Aorta (tissue), 5 donors: ENCODE measurements around the gene KDM5B. TPM values are rescaled to one million over a fixed set of nuclear protein-coding genes. Genes with fewer than 3 reads are reported as not detected.
A peak's percentile ranks its signal among the peaks of the same experiment; 100 is the strongest.

Experiments used
- ATAC-seq: fragments of 200-7000 bp; cut with Tn5 transposase; one replicate; pipeline ENCODE4 v1.9.1; 2022; ENCODE audit warnings: moderate library complexity; ENCODE audit not compliant: low FRiP score
- DNase-seq, 2 donors: peaks; one replicate each; pipeline ENCODE4 v3.0.0-alpha.2; 2020
- H3K27ac ChIP-seq, 2 donors: one replicate each; pipeline ENCODE4 v1.5.1; 2013; ENCODE audit warnings: low read length in 2 of 2, mild to moderate bottlenecking in 2 of 2, moderate library complexity in 2 of 2, control low read depth in 1 of 2, inconsistent platforms in 1 of 2, low read depth in 1 of 2
- H3K27me3 ChIP-seq, 2 donors: one replicate each; pipeline ENCODE4 v1.6.1; 2013; ENCODE audit warnings: control low read depth in 1 of 2, low read length in 1 of 2, mild to moderate bottlenecking in 1 of 2, moderate library complexity in 1 of 2; ENCODE audit not compliant: insufficient read depth in 2 of 2, control insufficient read depth in 1 of 2
- H3K36me3 ChIP-seq, 2 donors: one replicate each; pipeline ENCODE4 v1.6.1; 2013; ENCODE audit warnings: control low read depth in 1 of 2, low read length in 1 of 2, mild to moderate bottlenecking in 1 of 2; ENCODE audit not compliant: insufficient read depth in 2 of 2, control insufficient read depth in 1 of 2
- H3K4me1 ChIP-seq, 2 donors: one replicate each; pipeline ENCODE4 v1.6.1; 2013; ENCODE audit warnings: low read length in 2 of 2, control low read depth in 1 of 2, mild to moderate bottlenecking in 1 of 2, moderate library complexity in 1 of 2; ENCODE audit not compliant: insufficient read depth in 2 of 2, control insufficient read depth in 1 of 2
- H3K4me3 ChIP-seq, 2 donors: one replicate each; pipeline ENCODE4 v1.5.1; 2013; ENCODE audit warnings: low read length in 2 of 2, control low read depth in 1 of 2, mild to moderate bottlenecking in 1 of 2
- H3K9me3 ChIP-seq: one replicate; pipeline ENCODE4 v1.6.1; 2013; ENCODE audit warnings: mild to moderate bottlenecking, low read length; ENCODE audit not compliant: control insufficient read depth
- WGBS, 2 donors: extraction: QIAGEN DNeasy Blood & Tissue Kit; methylation state at CpG; one replicate each; pipeline ENCODE4 v1.1.7; 2013; 5-methylcytosine and 5-hydroxymethylcytosine counted together
- intact Hi-C, 2 donors: fragments of 100-400 bp; cut with DNase I; formaldehyde crosslinking; loops; one replicate each; pipeline versions ENCODE4 v1.14.2 to v1.15.0; 2022
- polyA plus RNA-seq, 2 donors: library from polyadenylated mRNA; stranded (reverse); fragments of 200-250 nt; gene quantifications; one replicate each; pipeline ENCODE4 v1.2.3, GENCODE V29; 2013
- total RNA-seq, 2 donors: library from RNA; stranded (reverse); fragmentation: NEBNext Ultra II Directional; extraction: Animal tissue kit (Norgen Biotek cat#: 25700); gene quantifications; one replicate each; pipeline ENCODE4 v1.2.1, GENCODE V29; 2021
- donor health status: healthy with polysubstance abuse.
- donor health status: Bipolar disorder and iron deficiency.
- donor health status: DM: no; HTN: no; CAD: no.
- donor health status: DM: no; HTN: no; CAD: no.
- donor health status: DM: yes; HTN: yes; CAD: no.

The KDM5B gene
- total and polyA plus RNA-seq, 4 donors, result 3.1 to 75.6 (median 33.1) TPM

- H3K27me3 ChIP-seq, result no peaks in the 10 kb centered on the region
- no peak for ATAC-seq
- no peaks in the 10 kb centered on the region for H3K4me1 ChIP-seq
- intact Hi-C loops, result no loop called here
- H3K36me3 ChIP-seq, result no peaks in the 10 kb centered on the region
- H3K27ac ChIP-seq, result no peak overlapping the region
- no peak overlapping the region for H3K4me3 ChIP-seq
- DNase-seq, result no peak
- WGBS, 2 donors, result 86 to 87% methylated on average over 7 of the region's 7 CpGs
- no peaks in the 10 kb centered on the region for H3K9me3 ChIP-seq
These were observed 17.5 kb upstream of the KDM5B start for GRCh38 chr1:202825748-202826147.

GRCh38 chr1:202821467-202821866 is 13.2 kb upstream of the KDM5B start:
- intact Hi-C loops, result no loop called here
- Histone ChIP-seq H3K9me3 (no peaks in the 10 kb centered on the region), H3K27me3 (no peaks in the 10 kb centered on the region), H3K4me1 (no peaks in the 10 kb centered on the region), H3K4me3 (no peak overlapping the region), H3K27ac (no peak overlapping the region), H3K36me3 (no peaks in the 10 kb centered on the region)
- WGBS, 2 donors, result 21 to 23% methylated on average over 2 of the region's 2 CpGs
- DNase-seq, result no peak
- no peak for ATAC-seq

GRCh38 chr1:202818819-202819218 is 10.6 kb upstream of the KDM5B start:
- Histone ChIP-seq H3K27ac (no peak overlapping the region), H3K4me1 (no peaks in the 10 kb centered on the region), H3K4me3 (no peak overlapping the region), H3K27me3 (no peaks in the 10 kb centered on the region), H3K36me3 (no peaks in the 10 kb centered on the region), H3K9me3 (no peaks in the 10 kb centered on the region)
- DNase-seq, result no peak
- 50 to 60% methylated on average over 1 of the region's 1 CpG for WGBS, 2 donors
- no peak for ATAC-seq
- intact Hi-C loops, result no loop called here

- DNase-seq, result no peak
- intact Hi-C loops, result no loop called here
- 79 to 85% methylated on average over 10 of the region's 10 CpGs for WGBS, 2 donors
These were observed 6.9 kb upstream of the KDM5B start for GRCh38 chr1:202815120-202815519.

GRCh38 chr1:202812176-202813026 is 4.2 kb upstream of the KDM5B start:
- ATAC-seq (no peak), DNase-seq (no peak)
- Histone ChIP-seq H3K4me1 (no peaks in the 10 kb centered on the region), H3K27ac (no peak overlapping the region), H3K27me3 (no peaks in the 10 kb centered on the region), H3K9me3 (no peaks in the 10 kb centered on the region), H3K36me3 (no peaks in the 10 kb centered on the region), H3K4me3 (no peak overlapping the region)
- WGBS, 2 donors, result 68 to 70% methylated on average over 9 of the region's 9 CpGs
- intact Hi-C loops, result no loop called here

More at GRCh38 chr1:202815120-202815519, 6.9 kb upstream of the KDM5B start:
- no peak for ATAC-seq
- no peak overlapping the region for H3K4me3 ChIP-seq
- H3K4me1 ChIP-seq, result no peaks in the 10 kb centered on the region
- no peaks in the 10 kb centered on the region for H3K9me3 ChIP-seq
- H3K36me3 ChIP-seq, result no peaks in the 10 kb centered on the region
- no peak overlapping the region for H3K27ac ChIP-seq
- H3K27me3 ChIP-seq, result no peaks in the 10 kb centered on the region

GRCh38 chr1:202811296-202812175 is 3.3 kb upstream of the KDM5B start:
- intact Hi-C loops, result loop anchor here in 1 of 2 donors (2.0 kb wide), 1 partner anchor 77 kb away; the partner anchor contains the start of gene RABIF
- ATAC-seq, result peak; percentile 24

GRCh38 chr1:202810615-202811295 is 2.5 kb upstream of the KDM5B start, which contains the start of gene PCAT6:
PCAT6 (plus strand) TSS chr1:202810954.
- Histone ChIP-seq H3K27ac (peak within 1 kb of the TSS in 1 of 2 donors; percentile 30), H3K27me3 (no peaks in the 10 kb centered on the region), H3K36me3 (no peaks in the 10 kb centered on the region), H3K4me3 (peak within 1 kb of the TSS; percentile 62 to 76), H3K4me1 (peaks cover 0 to 4% of the 10 kb centered on the region in 2 donors), H3K9me3 (no peaks in the 10 kb centered on the region)
- 1% methylated on average over 52 to 53 of the region's 53 CpGs for WGBS, 2 donors
- peak; percentile 96 for DNase-seq
- ATAC-seq, result peak; percentile 96
- intact Hi-C loops, result loop anchor here in 1 of 2 donors (2.0 kb wide), 1 partner anchor 78 kb away; the partner anchor contains the start of gene RABIF

More at GRCh38 chr1:202811296-202812175, 3.3 kb upstream of the KDM5B start:
- Histone ChIP-seq H3K9me3 (no peaks in the 10 kb centered on the region), H3K27ac (no peak overlapping the region), H3K27me3 (no peaks in the 10 kb centered on the region), H3K4me1 (no peaks in the 10 kb centered on the region), H3K4me3 (peak overlapping the region; percentile 62 to 76), H3K36me3 (no peaks in the 10 kb centered on the region)
- peak in 1 of 2 donors; percentile 52 for DNase-seq
- 7 to 9% methylated on average over 36 to 43 of the region's 43 CpGs for WGBS, 2 donors

- H3K4me3 ChIP-seq, result peak overlapping the region; percentile 62 to 76
- H3K36me3 ChIP-seq, result no peaks in the 10 kb centered on the region
- H3K9me3 ChIP-seq, result no peaks in the 10 kb centered on the region
- peaks cover 0 to 4% of the 10 kb centered on the region in 2 donors for H3K4me1 ChIP-seq
- 5 to 6% methylated on average over 13 of the region's 13 CpGs for WGBS, 2 donors
- peak overlapping the region in 1 of 2 donors; percentile 30 for H3K27ac ChIP-seq
- ATAC-seq (no peak), DNase-seq (no peak)
- H3K27me3 ChIP-seq, result no peaks in the 10 kb centered on the region
- intact Hi-C loops, result loop anchor here in 1 of 2 donors (2.0 kb wide), 1 partner anchor 79 kb away; the partner anchor contains the start of gene RABIF
These were observed 2.0 kb upstream of the KDM5B start for GRCh38 chr1:202810193-202810614.
